Stimulated activated CD4-positive, alpha-beta T cell treated with anti-CD3 and anti-CD28 coated beads, Interleukin-1b, Interleukin-23, amount 100 ng/mL, for 4 hours (primary cell): ENCODE data around the gene TESPA1.
A peak's percentile ranks its signal among the peaks of the same experiment; 100 is the strongest.

Source experiments
- DNase-seq, 2 donors: peaks; one replicate each; pipeline ENCODE4 v3.0.0-alpha.2; 2020; ENCODE audit warnings: low read depth in 2 of 2

Gene TESPA1

DNA sequence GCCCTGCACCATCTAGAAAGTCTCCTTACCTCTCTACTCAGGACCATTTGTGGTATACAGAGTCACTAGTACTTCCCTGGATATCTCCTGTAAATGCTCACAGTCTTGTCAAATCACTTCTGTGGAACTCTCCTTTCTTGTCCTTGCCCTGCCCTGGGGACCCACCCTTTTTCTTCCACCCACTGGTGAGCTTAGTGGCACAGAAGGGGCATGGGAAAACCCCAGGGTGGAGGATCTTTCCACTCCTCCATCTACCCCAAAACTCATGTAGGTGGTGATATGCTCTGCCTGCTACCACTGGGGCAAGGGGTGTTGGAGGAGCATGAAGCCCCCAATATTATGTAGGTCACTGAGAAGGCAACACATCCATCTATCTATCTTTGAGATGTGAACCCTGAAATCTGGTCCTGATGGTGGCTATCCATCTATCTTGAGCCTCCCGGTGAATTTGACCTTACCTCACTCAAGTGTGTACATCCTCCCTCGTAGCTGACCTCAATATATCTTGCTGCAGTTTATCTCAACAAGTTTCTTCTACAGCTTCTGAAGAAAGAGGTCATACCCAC is 943 bp downstream of the TESPA1 start:
- DNase-seq: peak in 1 of 2 donors; percentile 55

DNA sequence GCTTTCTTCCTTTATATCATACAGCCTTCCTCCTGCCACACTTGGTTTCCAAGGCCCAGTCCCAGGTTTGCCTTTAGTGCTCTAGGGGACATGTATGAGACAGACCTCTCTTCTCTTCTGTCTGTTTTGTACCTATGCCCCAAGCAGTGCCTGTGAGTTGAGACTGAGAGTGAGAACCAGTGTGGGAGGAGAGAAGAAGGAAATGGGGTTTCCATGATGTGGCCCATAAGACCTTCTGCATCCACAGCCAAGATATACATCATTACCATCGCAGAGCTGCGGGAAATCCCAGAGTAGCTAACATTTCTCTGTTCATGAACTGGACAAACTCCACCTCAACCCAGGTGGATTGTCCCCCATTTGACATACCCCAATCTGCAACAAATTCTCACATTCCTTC is 2.8 kb downstream of the TESPA1 start:
- peak in 1 of 2 donors; percentile 44 for DNase-seq

DNA sequence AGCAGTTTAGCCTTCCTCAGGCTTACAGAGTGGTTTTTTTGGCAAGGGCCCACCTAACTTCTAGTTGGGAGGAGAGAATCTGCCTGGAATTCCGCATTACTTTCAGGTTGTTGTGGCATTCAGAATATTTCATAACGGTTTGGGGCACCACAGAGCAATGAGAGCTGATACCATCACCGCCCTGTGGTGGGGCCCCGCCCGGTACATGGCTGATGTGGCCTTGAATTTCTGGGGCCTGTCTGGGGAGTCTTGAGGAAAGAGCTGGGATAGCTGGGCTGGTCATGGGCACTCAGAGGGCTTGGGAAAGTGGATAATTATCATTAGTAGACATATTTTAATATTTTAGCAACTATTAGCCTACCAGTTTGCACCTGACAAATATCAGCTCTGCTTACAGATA is 4.2 kb downstream of the TESPA1 start:
- no peak for DNase-seq

DNA sequence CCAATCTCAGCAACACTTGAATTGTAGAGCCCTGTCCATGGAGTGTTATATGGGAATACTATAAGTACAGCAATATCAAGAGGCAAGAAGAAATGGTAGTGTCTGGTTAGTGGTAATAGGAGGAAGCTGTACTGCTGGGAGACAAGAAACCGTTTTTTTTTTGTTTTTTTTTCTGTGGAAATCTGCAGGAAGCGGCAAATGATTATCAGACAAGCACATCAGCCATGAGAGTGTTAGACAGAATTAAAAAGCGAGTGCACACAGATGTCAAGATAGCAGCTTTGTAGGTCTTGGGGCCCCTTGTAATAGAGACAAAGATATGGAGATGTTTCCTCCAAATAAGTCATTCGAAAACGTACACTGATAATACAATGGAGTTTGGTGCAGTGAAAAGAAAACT is 6.7 kb downstream of the TESPA1 start:
- DNase-seq: no peak

DNA sequence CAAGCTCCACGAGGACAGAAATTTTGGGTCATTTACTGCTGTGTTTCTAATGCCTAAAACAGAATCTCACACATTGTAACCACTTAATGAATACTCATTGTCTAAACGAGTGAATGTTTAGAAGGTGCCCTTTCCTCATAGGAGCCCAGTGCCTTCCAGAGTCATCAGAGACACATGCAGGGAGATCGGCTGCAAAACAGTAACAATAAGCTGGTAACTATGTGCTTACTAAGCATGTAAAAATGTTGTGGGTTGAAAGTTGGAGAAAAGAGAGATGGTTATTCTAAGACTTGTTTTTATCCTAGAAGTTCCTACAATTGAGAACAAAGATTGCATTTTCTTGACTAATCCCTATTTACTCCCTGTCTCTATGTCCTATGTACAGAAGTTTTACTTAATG is 7.4 kb downstream of the TESPA1 start:
- DNase-seq: no peak

DNA sequence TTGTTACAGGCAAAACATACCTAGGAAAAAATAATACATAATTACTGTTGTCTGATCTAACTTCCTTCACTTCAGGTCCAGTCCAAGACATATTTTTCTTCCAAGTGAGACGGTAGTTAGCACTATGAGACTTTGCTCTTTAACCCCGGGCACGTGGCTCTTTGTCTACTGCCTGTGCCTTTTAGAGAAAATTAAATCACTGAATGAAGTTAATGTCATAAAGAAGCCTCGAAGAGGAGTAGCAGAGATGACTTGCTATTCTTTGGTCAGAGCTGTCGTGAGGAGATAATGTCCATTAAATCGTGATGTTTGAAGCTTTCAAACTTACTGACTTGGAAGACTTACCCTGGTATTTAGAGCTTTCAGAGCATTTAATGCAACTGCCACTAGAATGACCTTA is 8.7 kb downstream of the TESPA1 start:
- no peak for DNase-seq

DNA sequence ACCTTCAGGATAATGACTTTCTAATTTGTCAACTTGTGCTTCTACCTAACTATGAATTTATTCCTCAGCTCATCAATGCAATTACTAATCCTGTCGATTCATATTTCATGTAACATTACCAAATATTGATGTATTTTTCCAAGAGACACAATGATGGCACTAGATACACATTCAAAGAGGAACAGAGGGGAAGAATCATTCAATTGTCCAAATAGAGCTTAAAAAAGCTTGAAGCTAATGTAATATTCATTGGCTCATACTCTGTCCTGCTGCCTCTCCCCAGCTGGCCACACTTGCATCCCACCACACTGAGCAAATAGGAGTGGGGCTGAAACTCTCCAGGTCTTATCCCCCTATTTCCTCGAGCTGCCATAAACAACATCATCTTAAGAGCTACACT is 9.3 kb downstream of the TESPA1 start:
- DNase-seq: no peak

DNA sequence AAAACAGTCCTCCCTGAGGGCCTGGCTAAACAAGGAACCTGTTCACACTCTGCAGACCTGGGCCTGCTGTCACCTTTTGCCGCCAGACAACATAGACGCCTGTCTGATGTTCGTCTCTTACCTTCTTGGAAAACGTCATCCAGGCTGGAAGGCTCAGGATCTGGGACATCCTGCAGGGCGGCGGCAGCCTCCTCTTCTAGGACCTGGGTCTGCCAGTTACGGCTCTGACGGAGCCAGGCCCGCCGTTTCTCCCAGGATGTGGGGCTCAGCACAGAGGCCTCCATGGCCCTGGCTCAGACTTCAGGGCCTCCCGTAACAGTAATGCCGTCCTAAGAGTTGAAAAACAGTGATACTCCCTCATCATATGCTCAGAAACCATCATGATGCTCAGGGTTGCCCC is 10.3 kb downstream of the TESPA1 start:
- no peak for DNase-seq

DNA sequence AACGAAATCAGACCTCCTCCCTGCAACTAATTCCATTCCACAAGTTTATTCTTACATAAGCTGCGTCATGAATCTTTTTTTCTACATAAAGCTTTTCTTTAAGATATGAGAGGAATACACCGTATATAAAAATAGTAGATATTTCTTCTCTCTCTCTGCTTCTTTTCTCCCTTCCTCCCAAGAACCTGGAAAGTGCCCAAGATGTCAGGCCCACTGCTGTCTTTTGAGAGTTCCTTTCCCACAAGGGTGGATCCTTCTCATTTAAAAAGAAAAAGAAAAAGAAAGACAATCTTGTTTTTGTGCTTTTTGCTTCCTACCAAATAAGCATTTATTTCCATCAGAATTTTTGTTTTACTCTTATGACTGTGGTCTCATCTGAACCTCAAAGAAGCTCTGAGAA is 11.0 kb downstream of the TESPA1 start:
- no peak for DNase-seq

DNA sequence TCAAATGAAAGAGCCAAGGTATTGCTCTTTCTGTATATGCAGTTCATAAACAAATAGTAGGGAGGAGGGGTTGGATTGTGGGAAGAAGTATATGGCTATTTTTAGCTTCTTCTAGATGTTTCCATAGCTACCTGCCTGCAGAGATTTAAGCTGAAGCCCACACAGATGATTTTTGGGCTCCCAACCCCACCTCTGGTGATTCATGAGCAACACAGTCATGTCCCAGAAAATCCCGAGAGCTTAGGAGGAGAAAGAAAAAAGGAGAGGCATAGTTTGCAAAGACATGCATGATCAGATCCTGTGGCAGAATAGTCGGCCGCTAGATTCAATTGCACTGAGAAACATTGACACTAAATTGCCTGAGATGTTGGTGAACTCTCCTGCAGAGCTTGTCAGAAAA is 13.8 kb downstream of the TESPA1 start:
- DNase-seq: no peak

DNA sequence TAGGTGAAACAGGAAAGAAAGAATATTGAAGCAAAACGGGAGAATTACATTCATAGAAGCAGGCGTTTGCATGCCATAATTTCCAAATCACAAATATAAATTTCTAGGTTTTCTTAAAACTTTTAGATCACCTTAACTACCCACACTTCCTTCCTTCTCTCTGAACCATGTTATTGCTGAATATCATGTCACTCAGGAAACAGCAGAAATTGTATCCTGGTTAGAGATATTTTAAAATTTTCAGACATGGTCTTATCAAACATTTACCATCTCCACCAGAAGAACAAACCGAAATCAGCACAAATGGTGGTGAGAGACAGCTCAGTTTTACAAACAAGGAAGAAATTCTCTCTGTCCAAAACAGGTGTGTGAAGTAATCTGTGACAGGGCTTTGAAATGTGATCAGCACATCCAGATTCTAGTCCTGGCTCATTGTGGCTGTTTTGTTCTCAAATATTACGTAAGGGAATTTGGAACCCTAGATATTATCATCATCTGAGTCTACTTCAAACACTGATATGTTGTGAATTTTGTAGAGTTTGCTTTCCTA is 16.3 kb downstream of the TESPA1 start:
- no peak for DNase-seq

DNA sequence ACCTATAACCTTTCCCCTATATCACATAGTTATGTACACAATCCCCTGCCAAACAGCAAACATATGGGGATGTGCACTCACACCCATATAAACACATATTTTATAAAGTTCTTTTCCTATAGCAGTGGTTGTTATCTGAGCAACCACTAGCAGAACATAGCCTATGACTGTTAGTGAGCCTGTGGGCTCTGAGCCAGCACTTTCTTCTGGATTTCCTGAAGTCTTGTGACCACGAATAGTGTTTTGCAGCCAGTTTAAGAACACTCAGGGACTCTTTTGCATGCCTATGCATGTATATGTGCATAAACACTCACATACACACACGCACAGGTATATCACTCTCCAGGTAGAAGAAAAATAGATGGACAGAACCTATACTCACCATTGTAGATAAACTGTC is 17.1 kb downstream of the TESPA1 start:
- DNase-seq: no peak

DNA sequence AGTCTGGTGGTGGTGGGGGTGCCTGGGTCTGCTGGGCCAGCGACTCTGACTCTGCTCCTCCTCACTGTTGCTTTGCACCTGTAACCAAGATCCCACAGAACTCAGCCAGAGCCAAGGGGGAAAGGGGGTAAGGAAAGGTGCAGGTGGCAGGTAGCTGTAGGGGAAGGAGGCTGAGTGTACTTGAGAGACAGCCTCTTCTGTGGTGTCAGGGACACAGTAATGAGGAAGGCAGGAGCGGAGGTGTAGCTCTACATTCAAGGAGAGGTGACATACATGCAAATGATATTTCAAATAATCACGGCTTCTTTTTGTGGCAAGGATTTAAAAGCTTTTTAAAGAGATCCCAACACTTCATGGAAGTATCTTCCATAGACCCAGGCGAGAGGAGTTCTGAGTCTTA is 23.4 kb downstream of the TESPA1 start:
- no peak for DNase-seq

DNA sequence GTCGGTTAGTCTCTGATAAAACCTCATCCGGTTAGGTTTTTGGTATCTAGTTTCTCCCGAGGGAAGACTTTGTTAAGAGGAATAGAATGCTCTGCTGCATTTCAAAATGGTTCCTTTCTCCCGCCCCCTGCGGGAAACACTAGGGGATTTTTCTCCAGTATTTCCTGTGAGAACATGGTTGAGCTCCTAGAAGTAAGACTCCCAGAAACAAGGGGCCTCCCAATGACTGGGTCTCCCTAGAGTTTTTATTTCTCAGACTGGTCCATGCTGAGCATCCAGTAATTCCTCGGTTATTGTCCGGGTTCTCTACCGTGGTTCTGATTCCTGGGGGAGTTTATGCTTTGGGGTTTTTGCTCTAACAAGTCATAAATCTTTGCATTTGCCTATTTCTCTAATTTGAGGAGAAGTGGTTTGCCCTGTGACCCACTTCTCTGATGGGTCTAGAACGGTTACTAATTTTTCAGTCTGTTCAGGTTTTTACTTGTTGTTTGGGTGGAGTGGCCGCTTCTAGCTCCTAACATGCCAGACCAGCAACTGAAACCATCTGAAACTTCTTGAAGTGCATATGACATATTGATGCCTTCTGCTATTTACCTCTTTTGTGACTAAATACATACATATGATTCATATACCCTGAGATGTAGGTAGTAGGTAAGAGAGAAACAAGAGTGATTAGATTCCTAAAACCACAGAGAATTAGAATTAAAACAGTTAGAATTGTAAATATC is 25.1 kb downstream of the TESPA1 start:
- DNase-seq: no peak

DNA sequence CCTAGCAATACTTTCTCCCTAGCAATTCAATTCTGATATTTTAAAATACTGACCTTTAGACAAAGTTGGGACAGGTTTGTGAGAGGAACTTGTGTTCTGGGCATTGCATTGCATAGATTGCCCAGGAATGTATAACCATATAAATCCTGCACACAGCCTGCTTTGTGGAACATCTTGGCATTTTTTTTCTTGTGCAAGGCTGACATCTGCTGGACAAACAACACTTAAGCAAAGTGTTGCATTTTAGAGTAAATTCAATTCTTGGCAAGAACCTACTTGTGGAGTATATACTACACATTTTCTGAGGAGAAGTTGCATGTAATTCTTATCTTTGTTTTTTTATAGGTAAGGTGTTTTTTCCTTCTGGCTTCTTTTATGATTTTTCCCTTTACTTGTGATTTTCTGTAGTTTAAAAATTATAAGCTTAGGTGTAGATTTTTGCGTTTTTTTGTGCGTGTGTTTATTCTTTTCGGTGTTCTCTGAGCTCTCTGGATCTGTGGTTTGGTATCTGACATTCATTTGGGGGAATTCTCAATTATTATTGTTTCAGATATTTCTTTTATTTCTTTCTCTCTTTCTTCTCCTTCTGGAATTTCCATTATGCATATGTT is 26.4 kb downstream of the TESPA1 start:
- peak in 1 of 2 donors; percentile 52 for DNase-seq

DNA sequence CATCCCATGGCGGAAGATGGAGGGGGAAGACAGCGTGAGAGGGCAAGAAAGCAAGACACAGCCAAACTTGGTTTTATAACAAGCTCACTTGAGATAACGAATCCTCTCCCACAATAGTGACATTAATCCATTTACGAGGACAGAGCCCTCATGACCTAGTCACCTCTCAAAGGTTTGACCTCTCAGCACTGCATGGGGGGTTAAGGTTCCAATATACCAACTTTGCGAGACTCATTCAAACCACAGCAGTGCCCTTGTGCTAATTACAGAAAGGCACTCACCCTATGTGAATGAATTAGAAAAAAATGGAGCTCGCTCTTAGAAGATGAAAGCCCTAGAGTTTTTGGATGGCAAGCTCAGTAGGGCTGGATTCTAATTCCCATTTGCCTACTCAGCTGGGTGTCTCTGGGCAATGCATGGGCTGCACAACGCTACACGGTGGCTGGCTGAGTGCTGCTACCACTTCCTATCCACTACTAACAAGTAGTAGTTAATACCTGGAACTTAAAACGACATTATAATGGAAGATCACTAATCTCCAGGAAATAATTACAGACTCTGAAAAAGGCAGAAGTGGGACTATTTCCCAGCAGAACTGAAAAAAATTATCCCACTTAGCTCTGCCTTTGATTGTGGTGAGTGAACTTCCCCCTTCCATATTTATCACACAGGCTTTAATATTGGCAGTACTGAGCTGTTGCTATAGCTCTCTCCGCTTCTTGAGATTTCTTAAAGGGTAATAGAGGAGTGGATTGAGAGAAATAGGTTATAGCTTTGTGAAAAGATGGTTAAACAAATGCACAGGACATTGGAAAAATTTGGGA is 27.5 kb downstream of the TESPA1 start:
- no peak for DNase-seq

DNA sequence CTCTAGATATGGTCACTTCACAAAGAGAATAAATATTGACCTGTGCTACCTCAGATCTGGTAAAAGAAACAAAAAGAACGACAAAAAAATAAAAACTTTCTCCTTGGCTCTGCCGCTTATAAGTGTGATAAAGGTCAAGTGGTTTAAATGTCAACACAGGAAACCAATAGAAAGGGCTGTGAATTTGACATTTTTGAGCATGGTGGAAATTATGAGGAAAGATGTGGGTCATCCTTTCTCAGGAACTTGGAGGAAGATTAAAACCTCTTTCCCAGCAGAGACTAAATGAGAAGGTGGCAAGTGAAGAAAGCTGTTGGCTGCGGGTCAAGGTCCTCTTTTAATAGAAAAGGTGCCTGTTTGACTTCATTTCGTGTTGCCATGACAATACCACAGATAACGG is 28.2 kb downstream of the TESPA1 start:
- no peak for DNase-seq

DNA sequence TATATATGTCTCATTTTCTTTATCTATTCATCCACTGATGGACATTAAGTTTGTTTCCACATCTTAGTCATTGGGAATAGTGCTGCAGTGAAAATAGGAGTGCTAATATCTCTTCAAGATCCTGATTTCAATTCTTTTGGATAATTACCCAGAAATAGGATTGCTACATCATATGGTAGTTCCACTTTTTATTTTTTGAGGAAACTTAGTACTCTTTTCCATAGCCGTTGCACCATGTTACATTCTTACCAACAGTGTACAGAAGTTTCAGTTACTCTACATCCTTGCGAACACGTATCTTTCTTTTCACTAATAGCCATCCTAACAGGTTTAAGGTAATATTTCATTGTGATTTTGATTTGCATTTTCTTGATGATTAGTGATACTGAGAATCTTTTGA is 29.8 kb downstream of the TESPA1 start:
- DNase-seq: no peak

DNA sequence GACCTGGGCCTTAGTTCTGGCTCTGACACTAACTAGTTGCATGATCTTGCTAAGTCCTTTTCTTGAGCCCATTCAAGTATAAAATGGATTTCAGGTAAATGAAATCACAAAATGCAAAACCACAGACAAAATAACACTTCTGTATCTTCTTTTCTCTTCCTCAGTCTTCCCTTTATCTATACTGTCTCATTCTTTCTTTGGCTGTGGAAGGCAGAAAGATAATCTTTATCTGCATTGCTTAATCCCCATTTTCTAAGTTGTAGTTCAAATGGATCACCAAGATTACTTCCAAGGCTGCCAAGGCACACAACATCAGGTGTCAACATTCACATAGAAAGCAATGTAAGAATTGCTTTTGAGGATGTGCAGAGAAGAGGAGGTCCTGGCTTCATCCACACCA is 30.3 kb downstream of the TESPA1 start:
- DNase-seq: no peak

DNA sequence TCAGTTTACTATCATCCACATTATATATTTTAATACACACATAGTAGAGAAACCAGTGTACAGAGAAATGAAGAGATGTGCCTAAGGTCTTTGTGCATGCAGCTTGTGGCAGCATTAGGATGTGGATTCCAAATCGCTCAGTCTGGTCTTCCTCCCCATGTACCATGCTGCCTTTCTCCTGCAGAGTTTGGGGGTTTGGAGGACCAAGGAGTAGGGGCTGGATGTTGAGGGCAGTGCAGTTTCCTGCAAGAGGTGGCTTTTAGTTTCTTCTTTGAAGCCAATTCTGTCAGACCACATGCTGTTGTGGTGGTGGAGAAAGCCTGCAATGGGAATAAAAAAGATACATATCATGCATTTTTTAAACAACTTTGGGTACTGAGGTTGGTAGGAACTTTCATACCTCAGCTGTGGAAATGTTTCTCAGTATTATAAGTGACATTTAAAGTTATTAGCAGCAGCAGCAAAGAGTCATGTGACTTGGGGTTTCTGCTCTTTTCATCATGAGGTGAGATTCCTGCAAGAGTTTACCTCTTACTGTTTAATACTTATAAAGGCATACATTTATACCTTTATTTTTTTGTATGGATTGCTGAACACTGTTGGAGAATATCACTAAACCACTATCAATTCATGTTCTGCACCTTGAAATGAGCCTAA is 34.4 kb downstream of the TESPA1 start:
- no peak for DNase-seq

DNA sequence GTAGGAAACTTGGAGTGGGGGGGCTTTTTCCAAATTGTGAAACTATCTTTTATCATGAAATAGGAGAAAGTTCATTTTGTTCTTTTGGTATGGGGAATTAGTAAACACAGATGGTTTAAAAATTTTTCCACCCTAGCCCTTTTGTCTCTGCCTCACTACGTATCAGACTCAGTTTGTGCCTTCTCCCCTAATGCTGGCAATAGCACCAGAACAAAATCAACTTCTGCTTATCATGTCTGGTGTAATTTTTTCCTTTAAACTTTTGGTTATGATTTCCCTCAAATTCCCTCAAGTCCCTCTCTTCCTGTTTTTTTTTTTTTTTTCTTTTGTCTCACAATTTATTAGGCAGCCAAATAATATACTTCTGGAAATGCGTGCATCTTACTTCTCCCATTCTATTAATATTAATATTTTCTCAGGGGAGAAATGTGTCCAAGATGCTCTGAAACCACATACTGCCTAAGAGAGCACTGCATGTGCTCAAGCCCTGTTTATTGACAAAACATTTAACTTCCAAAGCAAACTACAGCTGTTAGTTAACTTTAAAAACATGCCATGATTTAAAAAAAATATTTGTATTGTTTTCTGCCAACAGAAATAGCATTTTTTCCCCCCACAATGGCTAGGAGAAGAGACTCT is 35.4 kb downstream of the TESPA1 start:
- DNase-seq: no peak
